K562 (cell line): Measurements from ENCODE around the gene SLC2A2. TPM values are rescaled to one million over a fixed set of nuclear protein-coding genes. Genes with fewer than 3 reads are reported as not detected.
A peak's percentile ranks its signal among the peaks of the same experiment; 100 is the strongest.

Source experiments
- ATF1 ChIP-seq, 2 experiments: fragments of 450-650 bp in 1 of 2; IDR thresholded peaks; 2 replicates each; pipeline ENCODE4 v1.6.1; 2016; ENCODE audit warnings: missing compliant biosample characterization in 1 of 2, missing genetic modification characterization in 1 of 2
- CEBPG ChIP-seq, 3 experiments: fragments of 200-800 bp in 1 of 3; sonication (Bioruptor generic) in 1 of 3; sonication (generic) in 1 of 3; formaldehyde crosslinking in 1 of 3; IDR thresholded peaks in 2 of 3; conservative IDR thresholded peaks in 1 of 3; 2 replicates each; pipeline versions ENCODE4 v1.6.1 to v1.8.0; 2016 to 2022; ENCODE audit warnings: missing compliant biosample characterization in 2 of 3, missing genetic modification characterization in 2 of 3, mild to moderate bottlenecking in 1 of 3, missing genetic modification reagents in 1 of 3
- ETV1 ChIP-seq: fragments of 450-650 bp; conservative IDR thresholded peaks from 2 replicates; pipeline ENCODE4 v1.6.1; 2016; ENCODE audit warnings: missing genetic modification characterization, control low read depth, low read depth, missing compliant biosample characterization
- HES1 ChIP-seq: fragments of 450-650 bp; IDR thresholded peaks from 2 replicates; pipeline ENCODE4 v1.6.1; 2016; ENCODE audit warnings: low read depth, mild to moderate bottlenecking, moderate library complexity
- HNRNPK ChIP-seq: fragments of 200-400 bp; formaldehyde crosslinking; IDR thresholded peaks from one replicate; pipeline ENCODE4 v1.6.1; 2018; ENCODE audit warnings: mild to moderate bottlenecking, low read depth, low read length; ENCODE audit not compliant: poor library complexity, severe bottlenecking
- ID3 ChIP-seq, 2 experiments: fragments of 250-450 bp in 1 of 2; fragments of 450-650 bp in 1 of 2; sonication (Bioruptor Pico) in 1 of 2; IDR thresholded peaks; 2 replicates each; pipeline versions ENCODE4 v1.6.1 to v1.8.0; 2016 to 2021; ENCODE audit warnings: mild to moderate bottlenecking in 2 of 2, moderate library complexity in 2 of 2, missing compliant biosample characterization in 1 of 2, missing genetic modification characterization in 1 of 2
- KDM1A ChIP-seq, 2 experiments: fragments of 450-650 bp; IDR thresholded peaks; 2 replicates each; pipeline ENCODE4 v1.6.1; 2016; ENCODE audit warnings: mild to moderate bottlenecking in 2 of 2
- NR2C1 ChIP-seq, 2 experiments: fragments of 450-650 bp; IDR thresholded peaks; 2 replicates each; pipeline ENCODE4 v1.6.1; 2017; ENCODE audit warnings: mild to moderate bottlenecking in 2 of 2, antibody characterized with exemption in 1 of 2, inconsistent platforms in 1 of 2, missing compliant biosample characterization in 1 of 2, missing genetic modification characterization in 1 of 2
- PHF8 ChIP-seq: fragments of 200-600 bp; sonication (generic); IDR thresholded peaks from 2 replicates; pipeline ENCODE4 v1.6.1; 2012; ENCODE audit warnings: mixed run types, mild to moderate bottlenecking, inconsistent platforms, low read length, moderate library complexity, borderline replicate concordance
- SMARCC2 ChIP-seq: fragments of 450-650 bp; IDR thresholded peaks from 2 replicates; pipeline ENCODE4 v1.6.1; 2017; ENCODE audit warnings: antibody characterized with exemption, moderate library complexity, mild to moderate bottlenecking, low read depth
- TCF3 ChIP-seq: sonication (generic); formaldehyde crosslinking; IDR thresholded peaks from 2 replicates; pipeline ENCODE4 v1.4.0; 2020; ENCODE audit warnings: mild to moderate bottlenecking, missing genetic modification reagents
- THRB ChIP-seq: fragments of 450-650 bp; formaldehyde crosslinking; conservative IDR thresholded peaks from 2 replicates; pipeline ENCODE4 v1.4.0; 2022; ENCODE audit warnings: mild to moderate bottlenecking, missing genetic modification characterization
- WHSC1 ChIP-seq: IDR thresholded peaks from one replicate; pipeline ENCODE4 v1.6.1; 2012; ENCODE audit warnings: low read length, control low read depth, inconsistent platforms
- ZBTB7A ChIP-seq: IDR thresholded peaks from 2 replicates; pipeline ENCODE4 v1.6.1; 2011; ENCODE audit warnings: low read depth, mild to moderate bottlenecking, low read length, moderate library complexity, borderline replicate concordance; ENCODE audit not compliant: control insufficient read depth
- ZHX1 ChIP-seq: fragments of 150-350 bp; conservative IDR thresholded peaks from 2 replicates; pipeline ENCODE4 v1.6.1; 2014; ENCODE audit warnings: low read length
- ZNF239 ChIP-seq: fragments of 250-450 bp; sonication (Bioruptor Pico); IDR thresholded peaks from 2 replicates; pipeline ENCODE4 v1.4.0; 2020; ENCODE audit warnings: mild to moderate bottlenecking
- ZNF766 ChIP-seq: fragments of 200-800 bp; sonication (Bioruptor generic); conservative IDR thresholded peaks from 2 replicates; pipeline ENCODE4 v1.6.1; 2016; ENCODE audit warnings: missing genetic modification characterization, missing compliant biosample characterization
- polyA plus RNA-seq, 8 experiments: library from polyadenylated mRNA; depleted of rRNA in 4 of 8; stranded (reverse) in 5 of 8; unstranded in 3 of 8; fragments of >200 nt; fragmentation: Nextera tagmentation in 2 of 8; fragmentation: Illumina TruSeq in 1 of 8; extraction: Ambion mirVana in 2 of 8; extraction: Trizol in 1 of 8; gene quantifications; 2 replicates each; pipeline versions ENCODE4 v1.2.1 to v1.2.3, GENCODE V29; 2011 to 2014; ENCODE audit warnings: inconsistent platforms in 1 of 8, missing spikeins in 1 of 8
- total RNA-seq, 7 experiments: library from RNA; depleted of rRNA in 6 of 7; stranded (reverse); fragments of >200 nt in 6 of 7; fragmentation: Illumina TruSeq in 2 of 7; extraction: Trizol in 2 of 7; gene quantifications; 2 replicates each; pipeline versions ENCODE4 v1.2.1 to v1.2.3, GENCODE V29; 2011 to 2021; ENCODE audit warnings: low replicate concordance in 1 of 7

The SLC2A2 gene
- total and polyA plus RNA-seq, 9 of the 15 experiments (the other 6 are each of a cell fraction or from before 2014, with no cell fraction given), result 0.18 TPM; not detected in 8

GRCh38 chr3:171013822-171014748 is 12.4 kb downstream of the SLC2A2 start (continued):
- peak; percentile 96 for TF ChIP-seq HES1
- TF ChIP-seq NR2C1 (IDR thresholded peaks at IDR 0.05), result peak; percentile 33; the same call in 1 of the 2 replicates
- TF ChIP-seq NR2C1 (tag; IDR thresholded peaks at IDR 0.05), result peak; percentile 71
- TF ChIP-seq SMARCC2, result 0 out of 2 replicates have a peak, but pooled peaks have one; percentile 25
- TF ChIP-seq ZHX1, result no peak
- no peak for TF ChIP-seq ZBTB7A
- peak; percentile 64 for TF ChIP-seq TCF3 (CRISPR knock-in tag)
- TF ChIP-seq ID3 (CRISPR knock-in tag; IDR thresholded peaks at IDR 0.05), result no peak
- no peak for TF ChIP-seq ID3 (tag; IDR thresholded peaks at IDR 0.05)
- TF ChIP-seq THRB (CRISPR knock-in tag), result no peak
- TF ChIP-seq HNRNPK, result no peak
- no peak for TF ChIP-seq ETV1
- TF ChIP-seq CEBPG (CRISPR knock-in tag; IDR thresholded peaks at IDR 0.05), result no peak
- peak; percentile 87 to 89 for TF ChIP-seq CEBPG (tag; conservative IDR thresholded peaks at IDR 0.05 in 1 of 2, IDR thresholded peaks at IDR 0.05 in 1 of 2)
- TF ChIP-seq ZNF239, result no peak
- 0 out of 2 replicates have a peak, but pooled peaks have one; percentile 28 for TF ChIP-seq ZNF766 (CRISPR knock-in tag)
- peak; percentile 33 to 38; a peak in 2 of 4 replicates for TF ChIP-seq KDM1A (IDR thresholded peaks at IDR 0.05)
- no peak for TF ChIP-seq WHSC1
- TF ChIP-seq ATF1 (CRISPR knock-in tag; IDR thresholded peaks at IDR 0.05), result no peak
- TF ChIP-seq ATF1 (tag; IDR thresholded peaks at IDR 0.05), result no peak
- no peak for TF ChIP-seq PHF8
